ENCODE results near the gene STX18.
A peak's percentile ranks its signal among the peaks of the same experiment; 100 is the strongest.

Gene STX18

DNA sequence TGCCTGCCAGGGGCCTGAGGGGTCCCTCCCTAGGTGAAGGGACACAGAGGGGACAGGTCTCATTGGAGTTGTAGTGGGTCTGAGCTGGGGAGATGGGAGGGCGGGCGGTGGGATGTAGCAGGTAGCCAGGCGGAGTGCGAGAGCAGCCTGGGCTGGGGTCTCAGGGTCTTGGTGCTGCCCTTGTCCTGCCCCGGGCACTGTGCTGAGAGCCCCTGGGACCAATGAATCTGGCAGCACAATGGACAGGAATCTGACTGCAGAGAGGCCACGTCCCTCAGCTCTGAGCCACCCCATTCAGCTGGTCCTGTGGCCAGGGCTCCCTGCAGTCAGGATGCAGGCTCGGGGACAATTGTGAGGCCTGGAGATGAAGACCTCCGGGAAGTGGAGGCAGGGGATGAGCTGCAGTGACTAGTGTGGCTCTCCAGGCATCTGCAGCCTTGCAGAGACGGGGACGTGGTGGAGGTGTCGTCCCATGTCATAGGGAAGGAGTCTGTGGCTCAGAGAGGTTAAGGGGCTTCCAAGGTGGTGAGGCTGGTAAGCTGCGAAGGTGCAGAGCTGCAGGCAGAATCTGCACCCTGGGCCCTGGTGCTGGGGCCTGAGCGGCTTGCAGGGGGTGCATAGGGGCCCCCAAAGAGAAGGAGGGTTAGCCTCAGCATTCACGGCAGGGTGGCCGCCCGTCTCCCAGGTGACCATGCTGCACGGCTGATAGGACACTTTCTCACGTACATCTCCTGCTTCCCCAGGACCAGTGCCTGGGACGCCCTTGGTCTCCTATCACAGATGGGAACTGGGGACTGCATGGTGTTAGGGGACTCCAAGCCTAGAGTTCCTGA lies 134.3 kb downstream of the STX18 start:
- H3K4me2 ChIP-seq (ENCODE audit: insufficient read depth, low read length) = no peak overlapping the region
- no peak overlapping the region for H2AFZ ChIP-seq (ENCODE audit: low read depth, low read length)
- ATAC-seq (ENCODE audit: insufficient read depth, low read depth) (peak; percentile 23; the same call in 1 of the 3 replicates), DNase-seq (no peak)
- H3K9ac ChIP-seq (ENCODE audit: low read depth, low read length) = no peak overlapping the region
- H3K4me3 ChIP-seq (ENCODE audit: low read depth in 1 of 2, low read length in 2 of 2) = no peak overlapping the region
- TF ChIP-seq EZH2 (IDR thresholded peaks at IDR 0.05; ENCODE audit: borderline replicate concordance, low read depth, low read length, severe bottlenecking) = no peak
- TF ChIP-seq, protein P1, sequence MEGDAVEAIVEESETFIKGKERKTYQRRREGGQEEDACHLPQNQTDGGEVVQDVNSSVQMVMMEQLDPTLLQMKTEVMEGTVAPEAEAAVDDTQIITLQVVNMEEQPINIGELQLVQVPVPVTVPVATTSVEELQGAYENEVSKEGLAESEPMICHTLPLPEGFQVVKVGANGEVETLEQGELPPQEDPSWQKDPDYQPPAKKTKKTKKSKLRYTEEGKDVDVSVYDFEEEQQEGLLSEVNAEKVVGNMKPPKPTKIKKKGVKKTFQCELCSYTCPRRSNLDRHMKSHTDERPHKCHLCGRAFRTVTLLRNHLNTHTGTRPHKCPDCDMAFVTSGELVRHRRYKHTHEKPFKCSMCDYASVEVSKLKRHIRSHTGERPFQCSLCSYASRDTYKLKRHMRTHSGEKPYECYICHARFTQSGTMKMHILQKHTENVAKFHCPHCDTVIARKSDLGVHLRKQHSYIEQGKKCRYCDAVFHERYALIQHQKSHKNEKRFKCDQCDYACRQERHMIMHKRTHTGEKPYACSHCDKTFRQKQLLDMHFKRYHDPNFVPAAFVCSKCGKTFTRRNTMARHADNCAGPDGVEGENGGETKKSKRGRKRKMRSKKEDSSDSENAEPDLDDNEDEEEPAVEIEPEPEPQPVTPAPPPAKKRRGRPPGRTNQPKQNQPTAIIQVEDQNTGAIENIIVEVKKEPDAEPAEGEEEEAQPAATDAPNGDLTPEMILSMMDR (IDR thresholded peaks at IDR 0.05; ENCODE audit: borderline replicate concordance, extremely low read depth, low read length, poor library complexity, severe bottlenecking) = no peak
- no peaks in the 10 kb centered on the region for H3K4me1 ChIP-seq (ENCODE audit: insufficient read depth, low read length)
- H3K9me3 ChIP-seq (ENCODE audit: insufficient read depth, low read length, severe bottlenecking) = no peaks in the 10 kb centered on the region
- no peaks in the 10 kb centered on the region; the same call in none of the 2 replicates for H4K20me1 ChIP-seq (ENCODE audit: insufficient read depth, low read length)
- H3K79me2 ChIP-seq (ENCODE audit: insufficient read depth, low read length) = no peaks in the 10 kb centered on the region
- no peaks in the 10 kb centered on the region for H3K27me3 ChIP-seq (ENCODE audit: insufficient read depth, low read length, poor library complexity)
- H3K36me3 ChIP-seq (ENCODE audit: insufficient read depth, low read length) = peaks cover 13% of the 10 kb centered on the region
- H3K27ac ChIP-seq (ENCODE audit: low read length) = no peak overlapping the region

DNA sequence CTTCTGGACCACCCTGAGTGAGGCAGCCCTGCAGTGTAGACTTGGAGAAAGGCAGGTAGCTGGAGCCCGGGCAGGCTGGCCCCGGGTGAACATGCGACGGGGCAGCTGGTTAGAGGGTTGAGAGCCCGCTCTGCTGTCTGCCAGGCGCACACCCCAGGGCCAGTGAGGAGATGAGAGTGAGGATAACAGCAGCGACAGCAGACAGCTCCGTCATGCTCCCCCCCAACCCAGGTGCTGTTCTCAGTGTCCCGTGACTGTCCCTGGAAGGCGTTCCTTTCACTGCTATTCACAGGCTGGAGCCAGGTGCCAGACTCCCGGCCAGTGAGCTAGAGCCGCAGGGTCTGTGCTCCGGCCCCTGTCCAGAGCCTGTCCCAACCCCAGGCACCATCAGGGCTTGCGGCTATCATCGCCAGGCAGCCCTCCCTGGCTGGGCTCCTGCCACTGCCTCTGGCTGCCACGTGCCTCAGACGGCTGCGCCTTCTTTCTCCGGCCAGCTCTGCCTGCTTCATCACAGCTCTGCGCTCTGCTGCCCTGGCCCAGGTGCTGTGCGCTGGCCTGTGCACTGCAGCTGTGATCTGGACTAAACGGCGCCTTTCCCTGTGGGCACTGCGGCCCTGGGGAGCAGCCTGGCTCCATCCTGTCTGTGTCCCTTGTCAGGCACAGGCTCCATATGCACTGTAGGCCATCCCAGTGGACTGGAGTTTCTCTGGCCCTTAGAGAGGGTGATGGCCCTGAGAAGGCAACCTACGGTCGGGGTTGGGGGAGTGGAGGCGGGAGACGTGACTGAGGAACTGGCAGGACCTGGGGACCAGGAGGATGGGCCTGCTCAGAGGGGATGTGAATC lies 135.2 kb downstream of the STX18 start:
- no peaks in the 10 kb centered on the region for H3K4me1 ChIP-seq (ENCODE audit: insufficient read depth, low read length)
- H3K4me2 ChIP-seq (ENCODE audit: insufficient read depth, low read length) = no peak overlapping the region
- H3K4me3 ChIP-seq (ENCODE audit: low read depth in 1 of 2, low read length in 2 of 2) = no peak overlapping the region
- no peaks in the 10 kb centered on the region; the same call in none of the 2 replicates for H4K20me1 ChIP-seq (ENCODE audit: insufficient read depth, low read length)
- no peak overlapping the region for H3K27ac ChIP-seq (ENCODE audit: low read length)
- H2AFZ ChIP-seq (ENCODE audit: low read depth, low read length) = no peak overlapping the region
- ATAC-seq (ENCODE audit: insufficient read depth, low read depth) (no peak), DNase-seq (no peak)
- H3K36me3 ChIP-seq (ENCODE audit: insufficient read depth, low read length) = peaks cover 12% of the 10 kb centered on the region
- H3K27me3 ChIP-seq (ENCODE audit: insufficient read depth, low read length, poor library complexity) = no peaks in the 10 kb centered on the region
- H3K9ac ChIP-seq (ENCODE audit: low read depth, low read length) = no peak overlapping the region
- H3K9me3 ChIP-seq (ENCODE audit: insufficient read depth, low read length, severe bottlenecking) = no peaks in the 10 kb centered on the region
- no peaks in the 10 kb centered on the region for H3K79me2 ChIP-seq (ENCODE audit: insufficient read depth, low read length)
- no peak for TF ChIP-seq EZH2 (IDR thresholded peaks at IDR 0.05; ENCODE audit: borderline replicate concordance, low read depth, low read length, severe bottlenecking)
- TF ChIP-seq, protein P1 (IDR thresholded peaks at IDR 0.05; ENCODE audit: borderline replicate concordance, extremely low read depth, low read length, poor library complexity, severe bottlenecking) = no peak

DNA sequence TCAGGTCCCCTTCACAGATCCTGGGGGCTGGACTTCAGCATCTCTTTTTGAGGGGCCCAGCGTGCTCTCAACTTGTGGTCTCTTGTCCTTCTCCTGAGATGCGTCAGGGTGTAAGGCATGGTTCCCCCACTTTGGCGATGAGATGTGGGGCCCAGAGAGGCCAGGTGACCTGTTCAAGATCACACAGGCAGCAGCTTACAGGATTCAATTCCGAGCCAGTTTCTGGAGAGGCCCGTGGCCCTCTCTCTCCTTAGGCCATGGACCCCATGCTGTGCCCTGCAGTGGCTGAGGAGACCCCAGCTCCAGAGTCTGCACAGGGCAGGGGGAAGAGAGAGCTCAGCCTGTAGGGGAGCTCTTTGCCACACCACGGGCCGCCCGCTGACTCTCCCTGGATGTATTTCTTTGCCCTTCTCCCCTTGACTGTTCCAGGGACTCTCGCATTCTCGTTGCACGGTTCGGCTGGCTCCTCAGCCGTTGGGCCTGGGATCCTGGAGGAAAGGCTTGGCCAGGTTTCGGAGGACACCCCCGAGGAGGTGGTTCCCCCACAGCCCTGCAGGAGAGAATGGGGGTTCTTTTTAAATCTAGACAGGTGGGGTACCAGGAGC lies 136.4 kb downstream of the STX18 start:
- H4K20me1 ChIP-seq (ENCODE audit: insufficient read depth, low read length) = no peaks in the 10 kb centered on the region; the same call in none of the 2 replicates
- H3K36me3 ChIP-seq (ENCODE audit: insufficient read depth, low read length) = peaks cover 11% of the 10 kb centered on the region
- no peak overlapping the region for H3K9ac ChIP-seq (ENCODE audit: low read depth, low read length)
- no peaks in the 10 kb centered on the region for H3K27me3 ChIP-seq (ENCODE audit: insufficient read depth, low read length, poor library complexity)
- ATAC-seq (ENCODE audit: insufficient read depth, low read depth) (no peak), DNase-seq (no peak)
- H3K79me2 ChIP-seq (ENCODE audit: insufficient read depth, low read length) = no peaks in the 10 kb centered on the region
- no peaks in the 10 kb centered on the region for H3K9me3 ChIP-seq (ENCODE audit: insufficient read depth, low read length, severe bottlenecking)
- no peak overlapping the region for H3K4me2 ChIP-seq (ENCODE audit: insufficient read depth, low read length)
- H2AFZ ChIP-seq (ENCODE audit: low read depth, low read length) = no peak overlapping the region
- no peaks in the 10 kb centered on the region for H3K4me1 ChIP-seq (ENCODE audit: insufficient read depth, low read length)
- TF ChIP-seq EZH2 (IDR thresholded peaks at IDR 0.05; ENCODE audit: borderline replicate concordance, low read depth, low read length, severe bottlenecking) = no peak
- TF ChIP-seq, protein P1 (IDR thresholded peaks at IDR 0.05; ENCODE audit: borderline replicate concordance, extremely low read depth, low read length, poor library complexity, severe bottlenecking) = no peak
- no peak overlapping the region for H3K27ac ChIP-seq (ENCODE audit: low read length)
- H3K4me3 ChIP-seq (ENCODE audit: low read depth in 1 of 2, low read length in 2 of 2) = no peak overlapping the region

Data from DND-41 (cell line).